Measurements from ENCODE around the gene PPFIA1.

DNA sequence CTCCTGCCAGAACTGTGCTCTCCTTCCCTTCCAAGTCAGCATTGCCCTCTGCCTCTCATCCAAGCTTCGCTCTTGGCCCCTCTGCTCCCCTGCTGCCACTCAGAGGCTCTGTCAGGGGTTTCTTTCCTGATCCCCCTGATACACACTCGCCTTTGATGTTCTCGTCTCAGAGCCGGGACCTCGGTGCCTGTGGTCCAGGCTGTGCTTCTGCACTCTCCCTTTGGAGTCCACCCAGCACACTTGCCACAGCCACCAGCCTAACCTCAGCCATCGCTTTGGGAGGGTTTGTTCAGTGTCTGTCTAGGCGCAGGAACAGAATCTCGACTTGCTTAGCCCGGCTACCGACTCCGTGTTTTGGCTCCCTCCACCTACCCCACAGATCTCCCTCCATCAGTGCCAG is 29.1 kb downstream of the PPFIA1 start:
- TF ChIP-seq, protein P1, sequence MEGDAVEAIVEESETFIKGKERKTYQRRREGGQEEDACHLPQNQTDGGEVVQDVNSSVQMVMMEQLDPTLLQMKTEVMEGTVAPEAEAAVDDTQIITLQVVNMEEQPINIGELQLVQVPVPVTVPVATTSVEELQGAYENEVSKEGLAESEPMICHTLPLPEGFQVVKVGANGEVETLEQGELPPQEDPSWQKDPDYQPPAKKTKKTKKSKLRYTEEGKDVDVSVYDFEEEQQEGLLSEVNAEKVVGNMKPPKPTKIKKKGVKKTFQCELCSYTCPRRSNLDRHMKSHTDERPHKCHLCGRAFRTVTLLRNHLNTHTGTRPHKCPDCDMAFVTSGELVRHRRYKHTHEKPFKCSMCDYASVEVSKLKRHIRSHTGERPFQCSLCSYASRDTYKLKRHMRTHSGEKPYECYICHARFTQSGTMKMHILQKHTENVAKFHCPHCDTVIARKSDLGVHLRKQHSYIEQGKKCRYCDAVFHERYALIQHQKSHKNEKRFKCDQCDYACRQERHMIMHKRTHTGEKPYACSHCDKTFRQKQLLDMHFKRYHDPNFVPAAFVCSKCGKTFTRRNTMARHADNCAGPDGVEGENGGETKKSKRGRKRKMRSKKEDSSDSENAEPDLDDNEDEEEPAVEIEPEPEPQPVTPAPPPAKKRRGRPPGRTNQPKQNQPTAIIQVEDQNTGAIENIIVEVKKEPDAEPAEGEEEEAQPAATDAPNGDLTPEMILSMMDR (IDR thresholded peaks at IDR 0.05) = no peak
- TF ChIP-seq FOSL2 (IDR thresholded peaks at IDR 0.05) (no peak), FOSL2 (CRISPR knock-in tag; IDR thresholded peaks at IDR 0.05) (no peak), MYC (IDR thresholded peaks at IDR 0.05; ENCODE audit: borderline replicate concordance, low read length) (no peak), JUN (IDR thresholded peaks at IDR 0.05) (no peak), BHLHE40 (IDR thresholded peaks at IDR 0.05; ENCODE audit: low read depth, low read length) (no peak), RAD21 (conservative IDR thresholded peaks at IDR 0.05 in 1 of 2, IDR thresholded peaks at IDR 0.05 in 1 of 2) (no peak), NPAS2 (CRISPR knock-in tag; IDR thresholded peaks at IDR 0.05; ENCODE audit: borderline replicate concordance) (no peak)
- TF ChIP-seq, protein P2, sequence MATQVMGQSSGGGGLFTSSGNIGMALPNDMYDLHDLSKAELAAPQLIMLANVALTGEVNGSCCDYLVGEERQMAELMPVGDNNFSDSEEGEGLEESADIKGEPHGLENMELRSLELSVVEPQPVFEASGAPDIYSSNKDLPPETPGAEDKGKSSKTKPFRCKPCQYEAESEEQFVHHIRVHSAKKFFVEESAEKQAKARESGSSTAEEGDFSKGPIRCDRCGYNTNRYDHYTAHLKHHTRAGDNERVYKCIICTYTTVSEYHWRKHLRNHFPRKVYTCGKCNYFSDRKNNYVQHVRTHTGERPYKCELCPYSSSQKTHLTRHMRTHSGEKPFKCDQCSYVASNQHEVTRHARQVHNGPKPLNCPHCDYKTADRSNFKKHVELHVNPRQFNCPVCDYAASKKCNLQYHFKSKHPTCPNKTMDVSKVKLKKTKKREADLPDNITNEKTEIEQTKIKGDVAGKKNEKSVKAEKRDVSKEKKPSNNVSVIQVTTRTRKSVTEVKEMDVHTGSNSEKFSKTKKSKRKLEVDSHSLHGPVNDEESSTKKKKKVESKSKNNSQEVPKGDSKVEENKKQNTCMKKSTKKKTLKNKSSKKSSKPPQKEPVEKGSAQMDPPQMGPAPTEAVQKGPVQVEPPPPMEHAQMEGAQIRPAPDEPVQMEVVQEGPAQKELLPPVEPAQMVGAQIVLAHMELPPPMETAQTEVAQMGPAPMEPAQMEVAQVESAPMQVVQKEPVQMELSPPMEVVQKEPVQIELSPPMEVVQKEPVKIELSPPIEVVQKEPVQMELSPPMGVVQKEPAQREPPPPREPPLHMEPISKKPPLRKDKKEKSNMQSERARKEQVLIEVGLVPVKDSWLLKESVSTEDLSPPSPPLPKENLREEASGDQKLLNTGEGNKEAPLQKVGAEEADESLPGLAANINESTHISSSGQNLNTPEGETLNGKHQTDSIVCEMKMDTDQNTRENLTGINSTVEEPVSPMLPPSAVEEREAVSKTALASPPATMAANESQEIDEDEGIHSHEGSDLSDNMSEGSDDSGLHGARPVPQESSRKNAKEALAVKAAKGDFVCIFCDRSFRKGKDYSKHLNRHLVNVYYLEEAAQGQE (IDR thresholded peaks at IDR 0.05) = no peak
